Skeletal muscle tissue (tissue), 4 donors: ENCODE data around the gene SPATA16. TPM values are rescaled to one million over a fixed set of nuclear protein-coding genes. Genes with fewer than 3 reads are reported as not detected.

Experiments used
- H3K27ac ChIP-seq: one replicate; pipeline ENCODE4 v1.7.0; 2013; ENCODE audit warnings: mild to moderate bottlenecking, low read depth, low read length, inconsistent platforms
- H3K27me3 ChIP-seq, 3 donors: one replicate each; pipeline ENCODE4 v1.7.0; 2013; ENCODE audit warnings: low read length in 3 of 3; ENCODE audit not compliant: control insufficient read depth in 3 of 3, insufficient read depth in 3 of 3
- H3K36me3 ChIP-seq, 3 donors: one replicate each; pipeline ENCODE4 v1.7.0; 2013; ENCODE audit warnings: low read length in 3 of 3; ENCODE audit not compliant: control insufficient read depth in 3 of 3, insufficient read depth in 3 of 3
- H3K4me1 ChIP-seq, 3 donors: one replicate each; pipeline ENCODE4 v1.7.0; 2013; ENCODE audit warnings: low read length in 3 of 3, mild to moderate bottlenecking in 3 of 3; ENCODE audit not compliant: control insufficient read depth in 3 of 3, insufficient read depth in 3 of 3
- H3K4me3 ChIP-seq, 3 donors: one replicate each; pipeline ENCODE4 v1.7.0; 2013; ENCODE audit warnings: low read length in 3 of 3
- H3K9ac ChIP-seq, 3 donors: one replicate each; pipeline ENCODE4 v1.7.0; 2013; ENCODE audit warnings: low read length in 3 of 3, mild to moderate bottlenecking in 3 of 3, moderate library complexity in 2 of 3, low read depth in 1 of 3
- H3K9me3 ChIP-seq, 3 donors: one replicate each; pipeline ENCODE4 v1.7.0; 2013; ENCODE audit warnings: low read length in 3 of 3; ENCODE audit not compliant: control insufficient read depth in 3 of 3
- total RNA-seq: library from RNA; depleted of rRNA; stranded (reverse); fragments of >200 nt; gene quantifications from one replicate; pipeline ENCODE4 v1.2.3, GENCODE V29; 2014
- donor health status: Osteomylitis.

SPATA16 gene
- total RNA-seq, 1 donor from 2014 or later = not detected

- H3K9ac ChIP-seq = no peak overlapping the region
- no peak overlapping the region for H3K27ac ChIP-seq
- no peaks in the 10 kb centered on the region for H3K36me3 ChIP-seq
- H3K4me3 ChIP-seq = no peak overlapping the region
- H3K27me3 ChIP-seq = no peaks in the 10 kb centered on the region
- no peaks in the 10 kb centered on the region for H3K4me1 ChIP-seq
- no peaks in the 10 kb centered on the region for H3K9me3 ChIP-seq
These were observed 31.9 kb downstream of the SPATA16 start for GRCh38 chr3:173109143-173109542.

GRCh38 chr3:173103469-173103868, 37.6 kb downstream of the SPATA16 start:
- H3K27me3 ChIP-seq = no peaks in the 10 kb centered on the region
- H3K9me3 ChIP-seq = no peaks in the 10 kb centered on the region
- H3K27ac ChIP-seq = no peak overlapping the region
- H3K9ac ChIP-seq = no peak overlapping the region
- H3K36me3 ChIP-seq = no peaks in the 10 kb centered on the region
- no peaks in the 10 kb centered on the region for H3K4me1 ChIP-seq
- no peak overlapping the region for H3K4me3 ChIP-seq

GRCh38 chr3:173098959-173099358, 42.1 kb downstream of the SPATA16 start:
- H3K27ac ChIP-seq = no peak overlapping the region
- H3K9ac ChIP-seq = no peak overlapping the region
- H3K4me3 ChIP-seq = no peak overlapping the region
- no peaks in the 10 kb centered on the region for H3K9me3 ChIP-seq
- no peaks in the 10 kb centered on the region for H3K36me3 ChIP-seq
- no peaks in the 10 kb centered on the region for H3K4me1 ChIP-seq
- no peaks in the 10 kb centered on the region for H3K27me3 ChIP-seq

- Histone ChIP-seq H3K4me1 (no peaks in the 10 kb centered on the region), H3K9me3 (no peaks in the 10 kb centered on the region), H3K27me3 (no peaks in the 10 kb centered on the region), H3K27ac (no peak overlapping the region), H3K9ac (no peak overlapping the region), H3K36me3 (no peaks in the 10 kb centered on the region), H3K4me3 (no peak overlapping the region)
These were observed 43.8 kb downstream of the SPATA16 start for GRCh38 chr3:173096994-173097785.

- H3K9me3 ChIP-seq = no peaks in the 10 kb centered on the region
- H3K27me3 ChIP-seq = no peaks in the 10 kb centered on the region
- H3K4me3 ChIP-seq = no peak overlapping the region
- no peak overlapping the region for H3K27ac ChIP-seq
- no peak overlapping the region for H3K9ac ChIP-seq
- H3K4me1 ChIP-seq = no peaks in the 10 kb centered on the region
- H3K36me3 ChIP-seq = no peaks in the 10 kb centered on the region
These were observed 44.9 kb downstream of the SPATA16 start for GRCh38 chr3:173096140-173096539.

GRCh38 chr3:173092038-173092437, 49.0 kb downstream of the SPATA16 start:
- H3K36me3 ChIP-seq = no peaks in the 10 kb centered on the region
- H3K4me1 ChIP-seq = no peaks in the 10 kb centered on the region
- H3K9me3 ChIP-seq = no peaks in the 10 kb centered on the region
- H3K9ac ChIP-seq = no peak overlapping the region
- no peaks in the 10 kb centered on the region for H3K27me3 ChIP-seq
- H3K4me3 ChIP-seq = no peak overlapping the region
- H3K27ac ChIP-seq = no peak overlapping the region

GRCh38 chr3:173090492-173090891, 50.5 kb downstream of the SPATA16 start:
- Histone ChIP-seq H3K9ac (no peak overlapping the region), H3K4me1 (no peaks in the 10 kb centered on the region), H3K27me3 (no peaks in the 10 kb centered on the region), H3K36me3 (no peaks in the 10 kb centered on the region), H3K27ac (no peak overlapping the region), H3K9me3 (no peaks in the 10 kb centered on the region), H3K4me3 (no peak overlapping the region)

- no peak overlapping the region for H3K27ac ChIP-seq
- H3K9me3 ChIP-seq = no peaks in the 10 kb centered on the region
- H3K9ac ChIP-seq = no peak overlapping the region
- H3K27me3 ChIP-seq = no peaks in the 10 kb centered on the region
- no peaks in the 10 kb centered on the region for H3K36me3 ChIP-seq
- H3K4me1 ChIP-seq = no peaks in the 10 kb centered on the region
- H3K4me3 ChIP-seq = no peak overlapping the region
These were observed 51.8 kb downstream of the SPATA16 start for GRCh38 chr3:173089283-173089682.

- no peaks in the 10 kb centered on the region for H3K36me3 ChIP-seq
- H3K9me3 ChIP-seq = no peaks in the 10 kb centered on the region
- no peaks in the 10 kb centered on the region for H3K4me1 ChIP-seq
- no peak overlapping the region for H3K9ac ChIP-seq
- no peaks in the 10 kb centered on the region for H3K27me3 ChIP-seq
- no peak overlapping the region for H3K4me3 ChIP-seq
- H3K27ac ChIP-seq = no peak overlapping the region
These were observed 62.5 kb downstream of the SPATA16 start for GRCh38 chr3:173078525-173078924.

- Histone ChIP-seq H3K9me3 (no peaks in the 10 kb centered on the region), H3K36me3 (no peaks in the 10 kb centered on the region), H3K4me1 (no peaks in the 10 kb centered on the region), H3K27ac (no peak overlapping the region), H3K27me3 (no peaks in the 10 kb centered on the region), H3K4me3 (no peak overlapping the region), H3K9ac (no peak overlapping the region)
These were observed 74.7 kb downstream of the SPATA16 start for GRCh38 chr3:173066044-173067004.
